NOMO-1 treated with DMSO at 0.1 percent for 48 hours (cell line): Measurements from ENCODE around the gene CLEC17A.
A peak's percentile ranks its signal among the peaks of the same experiment; 100 is the strongest.
"Not testable (repeated sequence)": the region's sequence is repeated elsewhere in the genome, so short reads cannot be mapped to it uniquely, and the experiment has no call there.

Source experiments
- DNase-seq: peaks from one replicate; lab custom pipeline; 2025; ENCODE audit not compliant: unreplicated experiment; lab: John Stamatoyannopoulos, UW

Gene CLEC17A, protein sequence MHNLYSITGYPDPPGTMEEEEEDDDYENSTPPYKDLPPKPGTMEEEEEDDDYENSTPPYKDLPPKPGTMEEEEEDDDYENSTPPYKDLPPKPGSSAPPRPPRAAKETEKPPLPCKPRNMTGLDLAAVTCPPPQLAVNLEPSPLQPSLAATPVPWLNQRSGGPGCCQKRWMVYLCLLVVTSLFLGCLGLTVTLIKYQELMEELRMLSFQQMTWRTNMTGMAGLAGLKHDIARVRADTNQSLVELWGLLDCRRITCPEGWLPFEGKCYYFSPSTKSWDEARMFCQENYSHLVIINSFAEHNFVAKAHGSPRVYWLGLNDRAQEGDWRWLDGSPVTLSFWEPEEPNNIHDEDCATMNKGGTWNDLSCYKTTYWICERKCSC

DNA sequence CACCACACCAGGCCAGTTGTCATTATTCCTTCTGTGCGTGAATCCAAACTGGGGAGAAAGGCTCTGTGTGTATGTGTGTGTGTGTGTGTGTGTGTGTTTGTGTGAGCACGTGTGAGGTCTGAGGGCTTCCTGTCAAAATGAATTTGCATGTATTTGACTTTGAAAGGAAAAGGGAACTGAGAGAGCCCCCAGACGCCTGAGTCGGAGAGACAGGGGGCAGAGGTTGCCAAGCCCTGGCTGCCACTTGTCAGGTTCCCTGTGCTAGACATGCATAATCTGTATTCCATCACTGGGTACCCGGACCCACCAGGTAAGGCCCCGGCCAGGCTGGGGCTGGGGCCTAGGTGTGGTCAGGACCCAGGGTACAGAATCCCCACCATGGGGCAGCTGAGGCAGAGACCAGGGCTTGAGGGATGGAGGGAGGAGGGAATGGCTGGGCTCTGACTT, at the start of gene CLEC17A:
Gene CLEC17A (plus strand): TSS at position 191 of the 447 bp plus-strand sequence. CDS start 77 bp downstream, at position 268.
- peak; percentile 72 for DNase-seq

DNA sequence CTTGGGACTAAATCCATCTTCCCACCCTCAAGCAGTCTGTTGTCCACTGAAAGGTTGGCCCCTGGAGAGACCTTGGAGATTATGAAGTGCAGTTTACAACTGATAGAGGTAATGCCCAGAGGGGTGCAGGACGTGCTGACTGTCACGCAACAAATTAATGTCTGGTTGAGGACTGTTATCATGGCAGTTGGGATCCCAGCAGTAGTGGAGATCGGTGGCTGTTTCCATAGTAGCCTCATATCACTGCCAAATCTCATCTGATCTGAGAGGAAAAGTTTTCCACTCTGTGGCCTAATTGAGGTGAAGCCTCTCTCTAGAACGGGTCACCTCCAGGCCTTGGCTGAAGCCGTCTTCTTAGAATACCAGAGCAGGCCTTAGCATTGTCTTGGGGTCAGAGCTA, 49.4 kb upstream of the CLEC17A start:
- DNase-seq: no peak

DNA sequence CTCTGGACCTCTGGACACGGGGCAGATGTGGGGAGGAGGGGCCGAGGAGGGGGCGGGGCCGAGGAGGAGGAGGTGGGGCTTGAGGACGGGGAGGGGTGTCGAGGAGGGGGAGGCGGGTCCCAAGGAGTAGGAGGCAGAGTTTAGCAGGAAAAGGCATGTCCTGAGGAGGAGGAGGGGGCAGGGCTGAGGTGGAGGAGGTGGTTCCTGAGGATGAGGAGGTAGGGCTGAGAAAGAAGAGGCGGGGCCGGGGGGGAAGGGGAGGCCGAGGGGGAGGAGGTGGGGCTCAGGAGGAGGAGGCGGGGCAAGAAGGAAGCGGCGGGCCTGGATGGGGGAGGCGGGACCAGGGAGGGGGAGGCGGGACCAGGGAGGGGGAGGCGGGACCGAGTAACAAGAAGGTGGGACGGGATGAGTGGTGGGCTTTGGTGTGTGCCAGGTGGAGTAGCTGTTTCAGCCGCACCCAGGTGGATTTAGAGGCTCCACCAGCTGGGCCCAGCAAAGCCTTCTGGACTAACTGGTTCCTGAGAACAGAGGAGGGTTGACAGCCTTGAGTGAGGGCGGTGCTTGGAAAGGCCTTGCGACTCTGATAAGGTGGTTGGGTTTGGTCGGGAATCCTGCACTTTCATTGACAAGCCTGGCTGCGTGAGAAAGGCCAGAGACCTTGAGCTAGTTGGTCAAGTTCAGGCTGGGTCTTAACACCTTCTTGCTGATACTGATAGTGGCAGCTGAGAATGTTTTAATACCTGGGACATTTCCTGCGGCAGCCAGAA, 45.8 kb upstream of the CLEC17A start:
- DNase-seq: no peak

DNA sequence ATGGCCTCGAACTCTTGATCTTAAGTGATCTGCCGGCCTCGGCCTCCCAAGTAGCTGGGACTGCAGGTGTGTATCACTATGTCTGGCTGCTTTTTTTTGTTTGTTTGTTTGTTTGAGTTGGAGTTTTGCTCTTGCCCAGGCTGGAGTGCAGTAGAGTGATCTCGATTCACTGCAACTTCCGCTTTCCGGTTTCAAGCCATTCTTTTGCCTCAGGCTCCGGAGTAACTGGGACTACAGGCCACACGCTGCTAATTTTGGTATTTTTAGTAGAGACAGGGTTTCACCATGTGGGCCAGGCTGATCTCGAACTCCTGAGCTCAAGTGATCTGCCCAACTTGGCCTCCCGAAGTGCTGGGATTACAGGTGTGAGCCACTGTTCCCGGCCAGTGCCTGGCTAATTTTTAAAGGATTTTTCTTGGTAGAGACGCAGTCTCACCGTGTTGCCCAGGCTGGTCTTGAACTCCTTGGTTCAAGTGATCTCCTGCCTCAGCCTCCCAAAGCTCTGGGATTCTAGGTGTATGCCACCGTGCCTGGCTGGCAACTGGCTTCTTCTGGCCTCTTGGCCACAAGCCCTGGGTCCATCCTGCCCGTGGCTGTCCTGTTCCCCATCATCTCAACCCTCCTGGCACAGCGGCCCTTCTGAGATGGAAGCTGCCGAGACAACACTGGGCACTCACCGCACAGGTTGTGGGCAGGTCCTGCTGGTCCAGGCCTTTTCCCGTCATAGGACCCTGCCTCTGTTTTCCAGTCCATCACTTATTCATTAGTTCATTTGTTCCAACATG, 42.0 kb upstream of the CLEC17A start:
- DNase-seq: peak; percentile 77

DNA sequence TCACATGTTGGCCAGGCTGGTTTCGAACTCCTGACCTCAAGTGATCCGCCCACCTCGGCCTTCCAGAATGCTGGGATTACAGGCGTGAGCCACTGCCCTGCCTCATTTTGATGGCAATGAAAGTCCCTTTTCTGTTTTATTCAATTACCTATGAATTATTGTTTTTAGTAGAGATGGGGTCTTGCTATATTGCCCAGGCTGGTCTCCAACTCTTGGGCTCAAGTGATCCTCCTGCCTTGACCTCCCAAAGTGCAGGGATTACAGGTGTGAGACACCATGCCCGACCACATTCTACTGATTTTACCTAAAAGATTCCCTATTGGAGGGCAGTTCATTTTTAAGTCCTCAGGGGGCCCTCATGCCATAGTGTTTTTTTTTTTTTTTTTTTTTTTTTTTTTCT, 40.9 kb upstream of the CLEC17A start:
- not testable (repeated sequence) for DNase-seq

DNA sequence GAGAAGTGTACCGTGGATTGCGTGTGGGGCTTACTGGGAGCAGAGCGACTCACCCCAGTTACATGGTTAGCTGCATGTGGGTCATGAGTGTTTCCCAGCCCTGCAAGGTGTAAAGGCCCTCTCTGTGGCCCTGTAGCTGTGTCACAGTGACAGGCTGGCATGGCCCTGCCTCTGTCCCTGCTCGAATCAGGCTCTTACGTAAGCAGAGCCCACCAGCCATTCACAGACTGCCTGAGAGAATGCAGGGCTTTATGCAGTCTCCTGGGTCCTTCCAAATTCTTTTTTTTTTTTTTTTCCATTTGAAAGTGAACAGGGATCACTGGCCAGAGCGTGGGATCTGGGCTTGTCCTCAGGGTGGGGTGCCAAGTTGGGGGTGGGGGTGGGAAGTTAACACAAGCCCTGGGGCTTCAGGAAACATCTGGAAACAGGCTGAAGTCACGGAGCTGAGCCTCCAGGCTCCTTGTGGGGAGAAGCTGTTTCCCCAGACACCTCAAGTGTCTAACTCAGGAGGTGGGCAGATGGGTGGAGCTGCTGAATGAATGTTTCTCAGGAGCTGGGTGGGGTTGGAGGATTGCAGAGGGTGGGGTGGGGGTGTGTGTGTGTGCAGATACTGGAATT, 40.1 kb upstream of the CLEC17A start:
- DNase-seq: peak; percentile 15

DNA sequence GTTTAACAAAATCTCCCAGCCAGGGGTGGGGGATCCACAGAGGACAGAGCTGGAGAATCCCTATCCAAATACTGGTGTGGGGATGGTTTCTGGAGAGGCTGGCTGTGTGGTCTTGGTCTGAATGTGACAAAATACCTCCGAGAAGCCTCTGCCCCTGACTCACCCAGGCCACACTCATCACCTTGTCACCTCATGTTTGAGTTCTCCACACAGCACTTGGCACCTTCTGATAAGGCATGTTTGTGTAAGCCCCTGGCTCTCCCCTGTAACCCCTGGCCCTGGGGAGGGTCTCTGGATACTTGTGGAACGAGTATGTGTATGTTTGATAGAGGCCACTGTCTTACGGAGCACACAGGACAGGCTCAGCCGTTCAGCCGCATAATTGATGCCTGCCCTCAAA, 38.8 kb upstream of the CLEC17A start:
- DNase-seq: no peak

DNA sequence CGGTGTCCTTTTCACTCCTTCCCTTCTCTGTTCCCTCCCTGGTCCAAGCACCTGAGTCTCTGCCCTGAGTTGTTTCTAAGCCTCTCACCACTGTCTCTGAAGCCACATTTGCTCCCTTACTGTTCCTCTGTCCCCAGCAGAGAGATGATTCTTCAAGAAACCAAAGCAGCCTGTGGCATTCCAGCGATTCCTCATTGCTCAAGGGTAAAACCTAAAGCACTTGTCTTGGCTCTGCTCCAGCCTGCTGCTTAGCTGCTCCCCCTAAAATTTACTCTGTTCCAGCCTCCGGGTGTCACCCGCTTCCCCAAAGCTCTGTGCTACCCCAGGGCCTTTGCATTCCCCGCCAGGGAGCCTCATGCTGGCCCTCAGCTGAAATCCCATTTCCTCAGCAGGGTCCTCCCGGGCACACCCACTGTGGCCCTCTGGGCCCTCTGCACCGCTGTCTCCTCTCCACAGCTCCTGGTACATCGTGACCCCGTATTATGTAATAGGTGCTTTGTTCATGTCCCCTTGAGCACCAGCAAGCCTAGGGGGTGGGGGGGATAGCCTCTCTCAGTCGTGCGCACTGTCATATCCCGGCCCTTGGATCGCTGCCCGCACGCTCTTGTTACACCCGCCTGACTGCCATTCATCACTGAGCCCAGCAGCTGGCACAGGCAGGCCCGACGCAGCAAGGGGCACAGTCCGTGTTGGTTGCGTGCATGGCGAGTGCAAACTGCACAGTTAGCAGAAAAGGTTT, 37.7 kb upstream of the CLEC17A start:
- no peak for DNase-seq

DNA sequence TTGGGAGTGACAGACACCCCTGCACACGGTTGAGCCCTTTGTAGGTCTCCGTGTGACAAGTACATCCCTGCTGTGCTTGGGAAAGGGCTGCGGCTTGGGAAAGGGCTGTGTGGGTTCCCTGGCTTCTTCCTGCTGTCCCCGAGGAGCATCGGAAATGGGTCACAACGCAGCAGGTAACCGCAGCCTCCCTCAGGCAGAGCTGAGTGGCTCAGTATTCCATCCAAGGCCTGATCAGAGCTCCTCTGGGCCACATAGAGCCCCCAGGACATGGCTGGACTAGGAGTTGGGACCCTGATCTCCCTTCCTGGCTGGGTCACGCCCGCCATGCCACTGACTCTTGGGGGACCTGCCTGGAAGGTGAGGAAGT, 37.2 kb upstream of the CLEC17A start:
- DNase-seq: no peak

DNA sequence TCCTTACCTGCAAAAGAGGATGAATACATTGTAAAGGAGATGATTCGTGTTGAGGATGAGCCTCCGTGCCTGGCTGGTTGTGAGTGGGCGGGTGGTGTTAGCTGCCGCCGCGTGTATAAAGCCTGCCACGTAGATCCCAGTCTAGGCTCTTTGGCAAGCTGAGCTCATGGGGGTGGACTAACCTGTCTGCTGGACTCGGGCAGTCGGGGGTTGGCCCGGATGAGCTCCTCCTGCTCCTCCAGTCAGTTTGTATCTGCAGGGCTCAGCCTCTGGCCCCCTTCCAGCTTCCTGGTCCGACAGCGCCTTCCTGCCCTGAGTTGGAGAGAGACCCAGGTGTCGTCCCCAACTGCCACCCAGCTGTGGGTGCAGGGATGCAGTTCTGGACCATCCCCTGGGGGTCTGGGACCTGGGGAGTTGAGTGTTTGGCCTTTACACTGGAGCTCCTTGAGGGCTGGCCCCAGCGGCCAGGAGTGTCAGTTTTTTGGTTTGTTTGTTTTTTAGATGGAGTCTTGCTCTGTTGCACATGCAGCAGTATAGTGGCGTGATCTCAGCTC, 32.6 kb upstream of the CLEC17A start:
- no peak for DNase-seq

DNA sequence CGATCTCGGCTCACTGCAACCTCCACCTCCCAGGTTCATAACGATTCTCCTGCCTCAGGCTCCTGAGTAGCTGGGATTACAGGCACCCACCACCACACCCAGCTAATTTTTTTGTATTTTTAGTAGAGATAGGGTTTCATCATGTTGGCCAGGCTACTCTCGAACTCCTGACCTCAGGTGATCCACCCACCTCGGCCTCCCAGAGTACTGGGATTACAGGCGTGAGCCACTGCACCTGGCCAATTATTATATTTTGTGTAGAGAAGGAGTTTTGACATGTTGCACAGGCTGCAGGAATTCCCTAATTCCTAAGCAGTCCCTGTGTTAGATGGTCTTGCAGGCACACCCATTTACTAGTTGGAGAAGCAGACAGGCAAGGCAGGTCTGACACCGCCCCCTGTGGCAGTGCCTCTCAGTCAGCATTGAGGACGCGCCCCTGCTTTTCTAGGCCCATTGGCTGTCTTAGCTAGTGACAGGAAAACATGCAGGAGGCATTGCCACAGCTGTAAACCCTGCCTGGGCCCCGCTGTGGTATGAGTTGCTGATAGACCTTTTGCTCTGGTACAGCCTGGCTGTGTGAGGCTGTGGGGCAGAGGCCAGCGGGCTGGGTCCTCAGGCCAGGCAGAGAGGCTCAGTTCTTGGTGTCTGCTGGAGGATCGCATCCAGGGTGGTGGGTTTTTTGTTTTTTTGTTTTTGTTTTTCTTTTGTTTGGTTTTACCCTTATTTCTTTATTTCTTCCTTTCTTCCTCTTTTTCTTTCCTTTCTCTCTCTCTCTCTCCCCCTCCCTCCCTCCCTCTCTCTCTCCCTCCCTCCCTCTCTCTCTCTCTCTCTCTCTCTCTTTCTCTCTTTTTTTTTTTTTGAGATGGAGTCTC, 31.5 kb upstream of the CLEC17A start:
- DNase-seq: peak; percentile 97

DNA sequence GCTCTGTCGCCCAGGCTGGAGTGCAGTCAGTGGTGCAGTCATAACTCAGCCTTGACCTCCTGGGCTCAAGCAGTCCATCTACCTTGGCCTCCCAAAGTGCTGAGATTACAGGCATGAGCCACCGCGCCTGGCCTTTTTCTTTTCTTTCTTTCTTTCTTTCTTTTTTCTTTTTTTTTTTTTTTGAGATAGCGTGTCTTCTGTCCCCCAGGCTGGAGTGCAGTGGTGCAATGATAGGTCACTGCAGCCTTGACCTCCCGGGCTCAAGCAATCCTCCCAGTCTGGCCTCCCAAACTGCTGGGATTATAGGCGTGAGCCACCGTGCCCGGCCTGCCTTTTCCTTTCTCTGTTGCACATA, 30.9 kb upstream of the CLEC17A start:
- DNase-seq: not testable (repeated sequence)

DNA sequence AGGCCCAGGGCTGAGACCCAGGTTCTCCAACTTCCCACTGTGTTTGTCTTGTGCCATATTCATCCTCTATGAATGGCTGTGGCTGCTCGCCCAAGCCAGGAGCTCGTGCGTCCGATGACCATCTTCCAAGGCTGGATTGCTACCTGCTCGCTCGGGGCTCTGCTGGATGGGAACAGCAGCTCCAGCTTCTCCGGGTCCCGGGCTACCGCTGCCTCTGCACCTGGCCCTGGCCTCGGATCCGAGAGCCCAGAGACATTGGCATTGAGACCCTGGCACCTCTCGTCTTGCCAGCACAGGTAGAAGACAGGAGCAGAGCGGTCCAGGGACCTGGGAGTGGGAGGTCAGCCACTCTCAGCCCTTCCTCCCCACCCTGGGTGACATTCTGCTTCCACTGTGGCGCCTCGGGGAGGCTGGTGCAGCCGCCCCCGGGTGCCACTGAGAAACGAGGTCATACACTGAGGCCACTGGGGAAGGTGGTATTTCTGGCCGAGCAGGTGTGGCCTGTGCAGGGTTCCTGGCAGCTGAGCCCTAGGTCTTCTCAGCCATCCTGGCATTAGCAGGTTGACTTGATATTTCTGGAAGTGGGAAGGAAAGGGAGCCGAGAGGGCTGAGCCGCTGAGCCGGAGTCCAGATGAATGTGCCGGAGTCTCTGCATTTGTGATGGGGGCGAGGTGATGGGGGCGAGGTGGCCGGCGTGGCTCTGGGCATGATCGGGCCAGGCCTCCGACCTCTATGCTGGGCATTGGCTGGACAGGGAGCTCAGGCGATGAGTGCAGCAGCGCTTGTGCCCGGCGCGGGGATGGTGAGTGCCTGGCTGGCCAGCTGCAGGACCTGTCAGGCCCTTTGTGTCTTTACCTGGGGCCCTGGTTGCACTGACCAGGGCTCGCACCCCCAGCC, 29.6 kb upstream of the CLEC17A start:
- no peak for DNase-seq

DNA sequence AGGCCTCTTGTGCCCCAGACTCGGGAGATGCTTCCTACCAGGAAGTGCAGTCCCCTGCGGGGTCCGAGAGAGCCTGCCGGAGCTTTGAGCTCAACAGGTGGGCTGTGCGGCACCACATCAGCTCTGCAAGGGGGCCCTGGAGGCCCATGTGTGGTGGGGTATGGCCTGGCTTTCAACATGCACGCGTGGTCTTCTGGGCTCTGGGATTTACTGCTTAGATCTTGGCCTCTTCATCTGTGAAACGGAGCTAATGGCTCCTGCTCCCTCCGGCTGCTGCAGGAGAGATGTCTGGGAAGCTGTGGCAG, 29.0 kb upstream of the CLEC17A start:
- DNase-seq: no peak

DNA sequence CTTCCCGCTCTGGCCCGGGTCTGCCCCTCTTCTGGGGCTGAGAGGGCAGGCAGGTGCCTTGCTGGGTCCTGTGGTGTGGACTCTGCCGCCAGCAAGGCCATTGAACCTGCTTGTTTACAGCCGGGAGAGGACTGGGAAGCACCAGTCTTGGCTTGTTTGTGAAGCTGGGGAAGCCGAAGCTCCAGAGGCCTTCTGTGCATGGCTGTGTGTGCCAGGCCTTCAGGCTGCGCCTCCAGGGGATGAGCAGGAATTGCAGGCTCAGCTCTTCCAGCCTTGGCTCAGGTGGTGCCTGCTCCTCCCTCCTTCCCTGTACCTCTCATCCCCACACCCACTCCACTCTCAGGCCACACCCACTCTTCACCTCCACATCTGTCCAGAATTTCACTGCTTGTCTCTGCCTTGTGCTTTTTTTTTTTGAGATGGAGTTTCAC, 28.5 kb upstream of the CLEC17A start:
- DNase-seq: no peak

DNA sequence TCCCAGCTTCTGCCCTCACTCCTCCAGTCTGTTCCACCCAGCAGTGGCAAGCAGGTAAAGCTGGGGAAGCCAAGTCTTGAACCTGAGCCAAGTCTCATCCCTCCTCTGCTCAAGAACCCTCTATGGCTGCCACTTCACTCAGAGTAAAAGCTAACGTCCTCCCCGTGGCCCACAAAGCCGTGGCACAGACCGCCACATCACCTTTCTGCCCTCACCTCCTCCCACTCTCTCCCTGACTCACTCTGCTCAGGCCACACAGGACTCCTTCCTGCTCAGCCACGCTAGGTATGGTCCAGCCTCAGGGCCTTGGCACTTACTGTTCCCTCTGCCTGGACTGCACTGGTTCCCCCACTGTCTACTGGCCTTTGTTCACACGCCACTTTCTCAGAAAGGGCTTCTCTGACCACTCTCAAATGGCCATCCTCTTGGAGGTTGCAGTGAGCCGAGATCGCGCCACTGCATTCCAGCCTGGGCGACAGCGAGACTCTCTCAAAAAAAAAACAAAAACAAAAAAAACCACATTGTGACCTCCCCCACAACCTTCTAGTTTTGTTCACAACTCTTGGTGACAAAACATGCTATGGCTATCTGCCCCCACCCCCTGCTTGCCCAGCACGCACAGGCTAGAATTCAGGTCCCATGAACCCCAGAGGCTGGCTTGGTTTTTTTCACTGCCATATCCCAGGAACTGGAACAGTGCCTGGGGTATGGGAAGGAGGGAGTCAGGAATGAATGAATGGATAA, 26.8 kb upstream of the CLEC17A start:
- DNase-seq: no peak

DNA sequence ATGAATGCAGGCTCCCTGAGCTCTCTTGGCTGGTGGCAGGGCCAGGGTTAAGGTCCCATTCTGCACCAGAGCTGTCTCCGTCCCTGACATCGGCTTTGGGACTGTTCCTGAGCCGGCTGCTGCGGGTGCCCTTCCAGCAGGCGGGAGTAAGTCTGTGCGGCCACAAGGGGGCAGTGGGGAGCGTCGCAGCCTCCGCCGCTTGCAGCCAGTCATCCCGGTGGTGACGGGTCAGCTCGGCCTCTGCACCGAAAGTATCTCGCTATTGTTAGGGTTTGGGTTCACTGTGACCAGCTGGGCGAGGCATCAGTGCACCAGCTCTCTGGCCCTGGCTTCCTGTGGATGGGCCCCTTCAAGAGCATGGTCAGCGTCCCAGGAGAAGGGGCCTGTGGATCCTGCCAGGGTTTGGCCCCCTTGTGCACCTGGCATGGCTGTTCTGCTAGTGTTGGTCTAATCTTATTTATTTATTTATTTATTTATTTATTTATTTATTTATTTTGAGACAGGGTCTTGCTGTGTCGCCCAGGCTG, 26.2 kb upstream of the CLEC17A start:
- DNase-seq: peak; percentile 65
